A204.1 (cell line): ENCODE data around the gene CENPP.
"Not testable (repeated sequence)": the region's sequence is repeated elsewhere in the genome, so short reads cannot be mapped to it uniquely, and the experiment has no call there.

Experiments used
- FAIRE-seq: peaks from 2 replicates; lab custom pipeline; 2012; peaks lifted over from hg19 to GRCh38; lab: Jason Lieb, UNC

CENPP gene

DNA sequence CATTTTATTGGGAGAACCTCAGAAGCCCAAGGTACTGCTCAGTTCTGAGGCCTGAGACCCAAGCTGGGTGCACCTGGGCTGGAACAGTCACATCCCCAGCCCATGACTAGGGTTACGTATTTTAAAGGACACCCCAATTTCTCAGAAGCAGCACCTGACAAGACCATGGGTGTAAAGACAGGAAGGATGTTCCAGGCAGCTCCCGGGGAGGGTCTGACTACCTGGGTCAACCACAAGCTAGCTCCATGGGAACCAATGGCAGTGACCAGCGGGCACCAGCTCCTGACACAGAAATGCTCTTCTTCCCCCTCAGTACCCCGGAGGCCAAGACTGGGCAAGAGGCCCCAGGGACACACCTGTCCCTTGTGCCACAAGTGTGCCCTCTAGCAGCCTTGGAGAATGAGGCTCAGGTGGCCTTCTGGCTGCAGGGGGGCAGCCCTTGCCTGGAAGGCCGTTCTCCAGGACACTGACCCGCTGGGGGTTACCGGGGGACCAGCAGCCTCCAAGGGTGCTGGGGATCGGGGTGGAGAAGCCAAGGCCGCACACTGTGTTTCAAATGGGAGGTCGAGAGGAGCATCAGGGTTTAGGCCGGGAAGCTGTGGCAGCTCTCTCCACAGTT is 291.6 kb downstream of the CENPP start:
- FAIRE-seq: no peak

DNA sequence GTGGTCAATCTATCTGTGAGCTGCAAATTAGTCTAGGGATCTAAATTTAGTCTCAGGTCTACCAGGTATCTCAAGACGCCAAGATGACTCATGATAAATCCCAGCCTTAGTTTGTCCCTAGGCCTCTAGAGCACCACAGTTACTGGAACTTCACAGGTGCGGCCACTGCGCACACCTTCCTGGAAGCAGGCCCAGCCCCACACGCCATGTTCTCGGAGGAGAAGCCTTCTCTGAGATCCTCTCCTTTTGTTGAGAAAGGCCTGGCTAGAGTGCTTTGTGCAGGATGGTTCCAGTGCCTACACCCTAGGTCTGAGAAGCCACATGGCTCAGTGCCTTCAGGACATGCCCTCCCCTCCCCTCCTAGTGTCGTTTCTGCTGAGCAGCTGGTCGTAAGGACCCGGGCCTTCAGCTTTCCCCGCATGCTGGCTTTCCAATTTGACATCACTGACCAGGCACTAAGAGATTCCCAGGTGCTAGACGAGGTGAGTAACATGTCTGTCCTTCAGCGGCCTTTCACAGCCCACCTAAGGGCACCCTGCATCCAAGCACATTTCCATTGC is 292.3 kb downstream of the CENPP start:
- no peak for FAIRE-seq

DNA sequence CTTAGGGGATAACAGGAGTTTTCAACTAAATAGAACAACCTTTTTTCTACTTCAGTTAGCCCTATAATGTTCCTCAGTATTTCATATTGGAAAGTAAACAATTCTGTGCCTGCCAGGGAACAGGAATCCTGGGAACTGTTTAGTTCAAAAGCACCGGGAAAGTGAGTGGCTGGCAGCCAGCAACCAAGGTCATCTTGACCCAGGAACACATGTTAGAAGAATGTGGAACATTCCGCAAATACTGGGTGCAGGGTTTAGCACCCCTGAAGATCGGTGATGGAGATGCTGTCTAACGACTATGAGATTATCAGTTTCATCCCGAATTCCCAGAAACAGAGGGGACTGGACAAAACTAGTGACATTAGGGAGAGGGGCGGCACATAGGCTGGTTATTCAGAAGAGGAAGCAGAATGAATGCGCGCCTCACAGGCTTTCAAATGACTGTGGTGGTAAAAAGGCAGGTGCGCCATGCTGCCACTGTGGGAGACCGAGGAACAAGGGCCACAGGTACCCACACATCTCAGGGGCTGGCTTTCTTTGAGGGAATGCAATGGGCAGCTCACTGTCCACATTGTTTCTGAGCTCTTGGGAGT is 293.0 kb downstream of the CENPP start:
- FAIRE-seq: no peak

DNA sequence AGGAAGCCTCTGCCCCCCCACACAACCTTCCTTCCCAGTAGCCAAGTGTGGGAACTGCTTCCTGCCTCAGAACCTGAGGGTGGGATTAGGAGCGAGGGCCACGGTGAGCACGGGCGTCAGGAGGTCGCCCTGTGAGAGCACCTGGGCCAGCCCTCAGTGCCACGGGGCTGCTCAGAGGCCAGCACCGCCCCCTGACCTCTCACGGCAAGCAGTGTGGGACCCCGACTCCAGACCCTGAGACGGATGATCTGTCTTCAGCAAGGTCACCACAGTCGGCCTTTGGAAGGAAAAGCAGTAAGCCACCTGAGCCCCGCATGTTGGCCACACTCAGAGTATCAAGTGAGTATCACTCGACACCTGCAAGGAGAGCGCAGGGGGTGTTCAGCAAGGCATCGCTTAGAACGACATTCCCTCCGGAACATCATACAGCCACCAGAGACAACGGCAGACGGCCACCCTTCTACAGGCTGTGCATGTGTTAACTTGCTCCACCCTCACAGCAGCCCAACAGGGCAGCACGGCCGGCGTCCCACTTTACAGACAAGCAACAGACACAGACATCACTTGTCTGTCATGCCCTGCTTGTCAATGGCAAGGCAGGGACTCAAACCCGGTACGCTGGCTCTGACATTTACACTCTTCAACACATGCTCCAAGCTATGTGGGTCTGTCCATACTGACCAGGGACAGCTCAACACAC is 294.0 kb downstream of the CENPP start:
- FAIRE-seq: no peak

DNA sequence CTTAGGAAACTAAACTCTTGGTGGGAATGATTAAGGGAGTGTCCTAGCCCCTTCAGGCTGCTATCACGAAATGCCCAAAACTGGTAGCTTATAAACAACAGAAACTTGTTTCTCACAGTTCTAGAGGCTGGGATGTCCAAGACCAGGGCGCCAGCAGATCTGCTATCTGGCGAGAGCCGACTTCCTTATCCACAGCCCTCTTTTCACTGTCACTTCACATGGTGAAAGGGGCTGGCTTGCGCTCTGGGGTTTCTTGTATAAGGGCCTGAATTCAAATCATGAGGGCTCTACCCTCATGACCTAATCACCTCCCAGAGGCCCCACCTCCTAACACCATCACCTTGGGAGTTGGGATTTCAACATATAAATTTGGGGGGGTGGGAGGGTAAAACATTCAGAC is 295.1 kb downstream of the CENPP start:
- no peak for FAIRE-seq

DNA sequence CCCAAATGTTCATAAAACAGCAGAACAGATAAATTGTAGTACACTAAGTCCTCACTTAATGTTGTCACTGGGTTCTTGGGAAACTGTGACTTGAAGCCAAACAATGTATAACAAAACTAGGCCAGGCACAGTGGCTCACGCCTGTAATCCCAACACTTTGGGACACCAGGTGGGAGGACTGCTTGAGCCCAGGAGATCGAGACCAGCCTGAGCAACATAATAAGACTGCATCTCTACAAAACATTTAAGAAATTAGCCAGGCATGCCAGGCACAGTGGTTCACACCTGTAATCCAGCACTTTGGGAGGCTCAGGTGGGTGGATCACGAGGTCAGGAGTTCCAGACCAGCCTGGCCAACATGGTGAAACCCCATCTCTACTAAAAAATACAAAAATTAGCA is 298.2 kb downstream of the CENPP start:
- FAIRE-seq: not testable (repeated sequence)

DNA sequence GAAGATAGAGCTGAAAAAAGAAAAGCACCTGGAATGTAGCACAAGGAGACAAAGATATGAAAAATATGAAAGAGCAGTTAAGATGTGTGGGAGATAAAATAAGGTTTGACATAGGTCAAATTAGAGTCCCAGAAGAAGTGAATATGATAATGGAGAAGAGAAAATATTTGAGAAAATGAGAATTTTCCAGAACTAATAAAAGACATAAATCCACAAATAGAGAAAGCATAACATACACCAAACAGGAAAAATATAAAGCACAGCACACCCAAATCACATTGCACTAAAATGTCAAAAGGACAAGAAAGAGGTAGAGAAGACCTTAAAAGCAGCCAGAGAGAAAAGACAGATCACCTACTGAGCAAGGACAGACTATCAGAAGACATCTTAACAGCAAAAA is 300.7 kb downstream of the CENPP start:
- no peak for FAIRE-seq

DNA sequence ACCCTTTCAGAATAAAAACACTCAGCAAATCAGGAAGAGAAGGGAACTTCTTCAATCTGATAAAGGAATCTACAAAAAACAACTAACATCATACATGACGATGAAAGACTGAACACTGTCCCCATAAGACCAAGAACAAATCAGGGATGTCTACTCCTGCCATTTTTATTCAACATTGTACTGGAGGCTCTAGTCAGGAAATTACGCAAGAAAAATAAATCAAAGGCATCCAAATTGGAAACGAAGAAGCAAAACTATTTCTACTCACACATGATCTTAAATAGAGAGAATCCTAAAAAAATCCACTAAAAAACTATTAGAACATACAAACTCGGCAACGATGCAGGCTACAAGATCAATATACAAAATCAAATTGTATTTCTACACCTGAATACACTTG is 301.9 kb downstream of the CENPP start:
- no peak for FAIRE-seq

DNA sequence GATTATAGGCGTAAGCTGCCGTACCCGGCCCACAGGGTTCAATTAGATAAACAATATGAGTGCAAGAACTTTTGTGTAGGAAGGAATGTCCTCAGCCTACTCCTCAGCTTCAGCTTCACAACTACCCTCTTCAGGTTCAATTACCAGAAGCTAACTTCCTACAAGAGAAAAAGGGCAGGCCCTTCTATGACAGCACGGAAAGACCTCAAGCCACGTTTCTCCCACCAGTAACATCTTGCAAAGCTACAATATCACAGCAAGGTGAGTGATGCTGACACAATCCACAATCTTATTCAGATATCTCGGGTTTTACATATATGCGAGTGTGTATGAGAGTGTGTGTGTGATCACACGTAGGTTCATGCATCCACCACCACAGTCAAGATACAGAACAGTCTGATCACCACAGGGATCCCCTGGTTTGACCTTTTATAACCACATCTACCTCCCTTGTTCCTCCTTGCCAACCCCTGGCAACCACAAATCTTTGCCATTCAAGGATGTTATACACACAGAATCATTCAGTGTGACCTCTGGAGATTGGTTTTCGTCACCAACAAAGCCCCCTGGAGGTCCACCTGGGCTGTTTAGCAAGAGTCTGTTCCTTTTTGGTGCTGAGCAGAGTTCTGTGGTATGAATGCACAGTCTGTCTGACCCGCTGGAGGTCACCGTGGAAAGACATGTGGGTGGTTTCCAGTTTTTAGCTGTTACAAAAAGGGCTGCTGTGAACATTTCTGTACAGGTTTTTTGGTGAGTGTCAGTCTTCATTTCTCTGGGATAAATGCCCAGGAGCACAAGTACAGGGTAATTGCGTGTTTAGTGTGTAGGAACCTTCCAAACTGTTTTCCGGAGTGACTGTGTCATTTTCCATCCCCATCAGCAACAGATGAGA is 305.9 kb downstream of the CENPP start:
- no peak for FAIRE-seq

DNA sequence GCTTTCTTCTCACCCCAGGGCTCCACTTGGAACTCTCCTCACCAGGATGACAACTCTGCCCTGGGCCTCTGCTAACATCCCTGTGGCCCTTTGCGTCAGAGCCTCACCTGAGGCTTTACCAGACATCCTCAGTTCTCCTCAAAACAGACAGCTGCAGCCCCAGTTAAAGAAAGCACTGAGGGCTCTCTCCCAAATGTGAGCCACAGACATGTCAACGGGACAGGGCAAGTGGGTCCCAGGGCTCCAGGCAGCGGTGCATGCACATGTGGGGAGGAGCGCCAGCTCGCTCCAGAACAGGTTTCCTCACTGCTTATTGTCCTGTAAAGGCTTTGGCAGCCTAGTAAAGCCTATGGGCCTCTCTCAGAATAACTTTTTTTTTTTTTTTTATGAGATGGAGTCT is 306.9 kb downstream of the CENPP start:
- FAIRE-seq: no peak

DNA sequence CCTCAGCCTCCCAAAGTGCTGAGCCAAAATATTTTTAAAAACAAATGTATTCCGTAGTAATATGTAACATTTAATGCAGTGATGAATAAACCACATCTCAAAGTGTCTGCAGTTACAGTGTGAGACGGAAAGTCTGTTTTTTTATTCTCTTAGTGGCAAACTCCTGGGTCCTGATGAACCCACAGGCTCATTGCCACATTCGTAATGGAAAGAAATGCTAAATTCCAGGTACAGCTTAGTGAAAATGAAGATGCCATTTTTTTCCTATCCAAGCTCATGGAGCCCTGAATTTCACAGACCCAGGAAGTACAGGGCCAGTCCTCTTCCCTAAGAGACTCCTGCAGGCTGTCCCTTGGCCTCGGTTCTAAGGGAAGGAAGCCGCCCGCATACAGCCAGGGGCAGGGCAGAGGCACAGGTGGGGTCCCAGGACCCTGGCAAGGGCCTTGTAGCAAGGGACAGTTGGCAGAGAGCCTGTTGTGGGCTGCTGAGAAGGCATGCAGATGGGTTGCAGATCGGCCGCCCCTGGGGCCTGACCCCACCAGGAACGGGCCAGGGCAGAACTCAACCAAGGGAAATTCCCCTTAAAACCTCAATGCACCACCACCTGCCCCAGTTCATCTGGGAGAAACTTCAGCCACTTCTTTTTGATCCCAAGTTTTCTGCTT is 308.0 kb downstream of the CENPP start:
- no peak for FAIRE-seq

DNA sequence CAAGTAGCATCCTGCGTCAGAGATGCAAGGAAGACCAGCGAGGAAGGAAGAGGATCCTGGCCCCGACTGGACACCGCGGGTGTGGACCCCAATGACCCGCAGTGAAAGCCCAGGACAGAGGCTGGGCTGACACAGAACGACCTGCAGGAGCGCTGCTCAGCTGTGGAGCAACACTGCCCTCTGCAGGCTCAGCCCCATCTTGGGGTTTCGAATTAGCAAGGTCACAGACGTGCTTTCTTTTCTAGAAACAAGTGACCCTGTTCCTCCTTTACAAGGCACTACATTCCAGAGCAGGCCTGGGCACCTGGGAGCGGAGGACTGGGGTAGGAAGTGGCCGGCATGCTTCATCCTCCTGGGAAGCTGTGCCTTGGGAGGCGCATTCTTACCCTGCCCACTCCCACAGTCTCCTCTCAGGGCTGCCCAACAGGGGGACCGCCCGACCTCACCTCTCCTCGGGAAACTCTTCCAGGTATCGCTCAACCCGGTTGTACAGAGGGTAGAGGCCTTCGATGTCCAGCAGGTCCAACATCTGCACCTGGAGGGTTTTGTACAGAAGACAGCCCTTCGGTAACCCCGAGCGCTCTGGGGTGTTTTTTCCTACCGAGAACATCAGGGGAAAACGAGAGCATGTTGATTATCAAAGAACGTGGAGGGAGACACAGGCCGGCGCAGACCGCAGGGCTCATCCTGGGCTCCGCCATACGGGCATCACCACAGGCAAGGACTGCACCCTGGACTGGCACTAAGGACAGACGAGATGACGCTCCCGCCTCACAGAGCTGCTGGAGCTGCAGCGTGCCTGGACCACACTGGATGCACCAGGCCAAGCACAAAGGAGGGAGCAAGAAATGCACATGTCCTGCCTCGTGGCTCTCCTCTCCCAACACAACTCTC is 309.2 kb downstream of the CENPP start:
- peak; percentile 39 for FAIRE-seq

DNA sequence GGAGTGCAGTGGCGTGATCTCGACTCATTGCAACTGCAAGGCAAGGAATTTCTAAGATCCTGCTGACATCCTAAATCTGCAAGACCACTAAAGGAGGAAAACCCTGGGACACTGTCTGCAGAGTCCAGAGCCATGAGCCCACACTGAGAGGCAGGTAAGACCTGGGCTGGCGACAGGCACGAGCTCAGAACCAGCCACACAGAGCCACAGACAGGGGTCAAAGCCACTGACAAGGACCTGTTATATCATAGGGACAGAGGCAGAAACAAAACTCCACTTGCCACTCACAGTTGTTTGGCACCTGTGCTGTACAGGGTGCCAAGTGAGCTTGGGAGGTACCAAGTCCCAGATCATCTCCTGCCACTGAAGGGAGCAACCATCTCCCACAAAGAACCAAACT is 310.0 kb downstream of the CENPP start:
- no peak for FAIRE-seq

DNA sequence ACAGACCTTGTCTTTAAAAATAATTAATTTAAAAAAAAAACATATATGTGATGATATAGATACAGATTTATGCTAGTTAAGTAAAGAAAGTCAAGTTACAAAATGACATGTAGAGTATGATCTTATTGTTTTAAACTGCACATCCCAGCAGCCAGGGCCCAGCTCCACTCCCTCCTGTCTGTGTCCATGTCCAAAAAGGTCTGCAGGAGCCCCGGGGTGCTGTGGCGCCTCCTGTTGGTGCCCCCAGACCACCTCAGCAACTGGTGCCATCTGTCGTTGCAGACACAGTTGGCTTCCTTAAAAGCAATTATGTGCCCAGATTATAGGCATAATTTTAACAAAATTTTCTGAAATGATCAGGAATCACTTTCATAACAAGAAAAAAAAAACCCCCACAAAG is 310.9 kb downstream of the CENPP start:
- FAIRE-seq: no peak

DNA sequence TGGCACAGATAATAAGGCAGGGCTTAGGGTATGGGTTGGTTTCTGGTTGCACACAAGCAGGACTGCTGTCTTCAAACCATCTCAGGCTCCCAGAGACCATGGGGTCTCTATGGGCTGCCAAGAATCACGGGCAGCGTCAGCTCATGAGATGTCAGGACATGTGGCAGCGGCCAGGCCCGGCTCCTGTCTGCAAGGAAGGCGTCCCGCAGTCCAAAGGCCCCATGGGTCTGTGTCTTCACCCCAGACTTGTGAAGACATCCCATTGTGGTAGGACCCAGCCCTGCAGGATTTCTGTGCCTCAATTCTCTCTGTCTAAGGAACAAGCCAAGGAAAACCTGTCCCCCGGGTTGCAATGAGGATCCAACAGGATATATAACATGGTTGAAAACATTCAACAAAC is 311.6 kb downstream of the CENPP start:
- FAIRE-seq: no peak

DNA sequence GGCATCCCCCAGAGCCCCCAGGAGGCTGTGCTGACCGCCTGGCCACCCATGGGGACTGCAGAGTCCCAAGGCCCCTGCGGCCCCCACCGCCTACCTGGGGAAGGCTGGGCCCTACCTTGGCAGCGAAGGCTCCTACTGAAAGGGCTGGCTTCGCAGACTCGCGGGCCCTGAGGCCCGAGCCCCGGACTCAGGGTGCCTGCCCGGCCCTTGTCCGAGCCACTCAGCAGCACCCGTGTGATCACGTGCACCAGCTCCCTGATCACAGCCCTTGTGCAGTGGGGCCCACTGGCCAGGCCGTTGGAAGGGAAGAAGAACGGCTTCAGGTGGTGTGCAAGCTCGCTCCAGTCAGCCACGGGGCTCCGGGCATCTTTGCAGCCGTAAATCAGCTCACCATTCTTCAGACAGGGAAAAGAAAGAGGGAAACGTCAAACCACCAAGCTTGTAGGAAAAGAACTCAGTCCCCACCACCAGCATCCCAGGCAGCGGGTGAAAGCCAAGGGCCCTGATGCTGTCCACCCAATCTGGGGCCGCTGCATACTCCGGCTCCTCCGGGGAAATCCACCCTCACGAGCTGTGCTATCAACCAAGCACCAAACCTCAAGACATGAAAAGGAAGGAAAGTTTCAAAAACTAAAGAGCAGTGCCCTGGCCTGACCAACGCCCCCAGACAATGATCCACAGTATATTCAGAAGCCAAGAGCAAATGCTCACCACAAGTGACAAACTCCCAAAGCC is 312.3 kb downstream of the CENPP start:
- FAIRE-seq: no peak

DNA sequence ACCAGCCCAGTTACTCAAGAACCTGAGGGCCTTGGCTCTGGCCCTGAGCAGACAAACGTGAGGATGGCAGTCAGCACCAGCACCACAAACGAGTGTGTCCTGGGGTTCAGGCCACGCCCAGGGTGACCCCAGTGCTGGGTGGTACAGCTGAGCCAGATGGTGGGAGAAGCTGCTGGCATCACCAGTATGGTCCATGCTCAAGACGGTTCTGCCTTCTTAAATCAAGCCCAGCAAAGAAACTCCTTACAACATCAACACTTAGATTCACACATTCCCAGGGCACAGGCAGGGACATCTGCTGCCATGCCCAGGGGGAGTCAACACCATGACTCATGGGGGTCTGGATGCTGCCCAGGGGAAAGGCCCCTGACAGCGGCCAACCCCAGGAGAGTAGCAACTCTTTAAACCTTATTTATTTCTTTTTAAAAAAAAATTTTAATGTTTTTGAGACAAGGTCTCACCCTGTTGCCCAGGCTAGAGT is 312.9 kb downstream of the CENPP start:
- no peak for FAIRE-seq

DNA sequence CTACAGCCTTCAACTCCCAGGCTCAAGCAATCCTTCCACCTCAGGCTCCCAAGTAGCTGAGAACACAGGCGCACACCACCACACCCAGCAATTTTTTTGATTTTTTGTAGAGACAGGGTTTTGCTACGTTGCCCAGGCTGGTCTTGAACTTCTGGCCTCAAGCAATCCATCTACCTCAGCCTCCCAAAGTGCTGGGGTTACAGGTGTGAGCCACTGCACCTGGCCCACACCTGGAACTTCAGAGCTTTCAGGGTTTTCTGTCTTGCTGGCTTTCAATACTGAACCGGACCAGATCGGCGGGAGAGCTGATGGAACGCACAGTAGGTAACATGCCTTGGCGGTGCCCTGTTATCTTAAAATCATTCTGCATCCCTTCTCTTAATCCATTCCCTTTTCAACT is 313.4 kb downstream of the CENPP start:
- no peak for FAIRE-seq

DNA sequence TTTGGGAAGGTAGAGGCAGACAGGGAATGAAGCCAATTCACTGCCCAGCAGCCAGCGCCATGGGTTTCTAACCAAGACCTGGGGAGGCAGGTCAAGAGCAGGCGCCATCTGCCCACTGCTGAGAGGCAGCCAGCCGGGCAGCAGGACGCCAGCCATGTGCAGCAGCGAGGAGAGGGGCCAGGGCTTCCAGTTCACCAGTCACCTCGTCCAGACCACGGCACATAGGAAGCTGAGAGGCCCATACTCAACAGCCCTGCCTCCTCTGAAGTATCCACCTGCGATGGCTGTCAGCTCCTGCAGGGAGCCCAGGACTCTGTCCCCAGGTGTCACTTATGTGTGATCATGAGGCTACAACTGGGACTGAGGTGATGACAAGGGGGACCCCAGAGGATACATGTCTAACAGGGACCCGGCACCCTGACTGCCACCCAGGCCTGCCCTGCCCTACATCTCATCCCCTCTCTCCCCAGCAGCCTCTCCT is 314.1 kb downstream of the CENPP start:
- FAIRE-seq: no peak
